Keratinocyte (primary cell): ENCODE results near the gene RNF44.

ENCODE experiments used
- CTCF ChIP-seq, 3 experiments: IDR thresholded peaks in 1 of 3; conservative IDR thresholded peaks in 1 of 3; optimal IDR thresholded peaks in 1 of 3; 2 replicates in 2 of 3; 3 replicates in 1 of 3; pipeline versions ENCODE3 to v1.5.1; 2011; ENCODE audit warnings: low read length in 3 of 3, mild to moderate bottlenecking in 3 of 3, moderate library complexity in 2 of 3, control low read depth in 1 of 3, inconsistent platforms in 1 of 3; ENCODE audit not compliant: insufficient read depth in 2 of 3; ENCODE audit errors: extremely low read depth in 1 of 3
- EZH2 ChIP-seq: IDR thresholded peaks from one replicate; pipeline ENCODE4 v1.6.1; 2012; ENCODE audit warnings: inconsistent platforms, mild to moderate bottlenecking, low read length, moderate library complexity

GRCh38 chr5:176573564-176574296 is 36.5 kb upstream of the RNF44 start:
- peak; percentile 81 to 96 (median 89) for TF ChIP-seq CTCF (optimal IDR thresholded peaks at IDR 0.05 in 1 of 3, IDR thresholded peaks at IDR 0.05 in 1 of 3, conservative IDR thresholded peaks at IDR 0.05 in 1 of 3; ENCODE audit: extremely low read depth in 1 of 3, insufficient read depth in 2 of 3, low read length in 3 of 3)
- no peak for TF ChIP-seq EZH2
